Measurements from ENCODE around the gene MFSD6L. TPM values are rescaled to one million over a fixed set of nuclear protein-coding genes. Genes with fewer than 3 reads are reported as not detected.

Gene MFSD6L
- total and polyA plus RNA-seq, 2 of the 13 experiments (the other 11 are each of a cell fraction or from before 2014, with no cell fraction given) = not detected

GRCh38 chr17:8830141-8830540, 31.0 kb upstream of the MFSD6L start (continued):
- TF ChIP-seq CREB3 (CRISPR knock-in tag; IDR thresholded peaks at IDR 0.05) (no peak), ZSCAN22 (CRISPR knock-in tag; IDR thresholded peaks at IDR 0.05) (no peak), ZBTB2 (CRISPR knock-in tag; IDR thresholded peaks at IDR 0.05; ENCODE audit: low read depth) (no peak), BCL3 (CRISPR knock-in tag; IDR thresholded peaks at IDR 0.05) (no peak), ZNF660 (CRISPR knock-in tag; IDR thresholded peaks at IDR 0.05; ENCODE audit: borderline replicate concordance, low read depth) (no peak)

- in situ Hi-C loops (cut with HindIII; ENCODE audit: extremely low pct_ligation_motif_present, low pct_unique_long_range_greater_than_20kb) = no loop called here
- DNase-seq (ENCODE audit: low spot score) (no peak), ATAC-seq (no peak), FAIRE-seq (no peak)
- Histone ChIP-seq H3K79me2 (ENCODE audit: insufficient read depth, low read length) (no peaks in the 10 kb centered on the region), H3K27ac (ENCODE audit: extremely low read length, insufficient read depth, low read length) (no peak overlapping the region), H3K9me3 (ENCODE audit: low read length) (peaks cover 9% of the 10 kb centered on the region), H3K27me3 (ENCODE audit: control insufficient read depth in 1 of 2, insufficient read depth in 2 of 2, low read length in 2 of 2) (peaks cover 0 to 13% of the 10 kb centered on the region in 2 experiments; a peak in 2 of 5 replicates), H3K4me2 (ENCODE audit: low read depth, low read length) (no peak overlapping the region), H4K20me1 (ENCODE audit: insufficient read depth, low read length) (no peaks in the 10 kb centered on the region), H3K4me3 (replicated peaks in 1 of 3; ENCODE audit: insufficient read depth in 1 of 3, low read depth in 2 of 3, low read length in 3 of 3) (no peak overlapping the region), H3K36me3 (replicated peaks in 1 of 2; ENCODE audit: control insufficient read depth in 1 of 2, insufficient read depth in 2 of 2, low read length in 2 of 2) (no peaks in the 10 kb centered on the region), H3K4me1 (ENCODE audit: insufficient read depth, low read length) (no peaks in the 10 kb centered on the region), H3K9ac (ENCODE audit: insufficient read depth, low read depth, low read length) (no peak overlapping the region), H2AFZ (ENCODE audit: low read length) (no peak overlapping the region)
- intact Hi-C loops (cut with micrococcal nuclease; ENCODE audit: unreplicated experiment) = no loop called here
- 73% methylated on average over 12 of the region's 16 CpGs for WGBS (ENCODE audit: low lambda C conversion rate)
- POLR2A ChIA-PET = no interaction called here
- BruUV-seq (replicated peaks) = no TSS peak
- CTCF ChIA-PET (ENCODE audit: low intra/inter-chr PET ratio, low total read pairs) = no interaction called here
- TF ChIP-seq ATF7-NPFF (CRISPR knock-in tag; IDR thresholded peaks at IDR 0.05; ENCODE audit: low read depth) = no peak
- peak; percentile 94 for TF ChIP-seq MNT (IDR thresholded peaks at IDR 0.05)
- TF ChIP-seq ZNF547 (CRISPR knock-in tag; IDR thresholded peaks at IDR 0.05) = no peak
- no peak for TF ChIP-seq NFYB (CRISPR knock-in tag; IDR thresholded peaks at IDR 0.05)
- no peak for TF ChIP-seq ZBED4 (CRISPR knock-in tag; IDR thresholded peaks at IDR 0.05; ENCODE audit: borderline replicate concordance)
- 0 out of 2 replicates have a peak, but pooled peaks have one; percentile 1 for TF ChIP-seq ATF7 (IDR thresholded peaks at IDR 0.05)
- TF ChIP-seq ATF7 (CRISPR knock-in tag; IDR thresholded peaks at IDR 0.05) = no peak
- no peak for TF ChIP-seq RXRA (CRISPR knock-in tag; IDR thresholded peaks at IDR 0.05)
These were observed 30.1 kb upstream of the MFSD6L start for GRCh38 chr17:8829036-8829941.
